GM18909 (cell line): ENCODE data around the gene ST8SIA5.

Source experiments
- ATAC-seq: cut with Tn5 transposase; IDR thresholded peaks from one replicate; pipeline ENCODE4 v1.9.1; 2021; ENCODE audit warnings: mild to moderate bottlenecking; ENCODE audit not compliant: unreplicated experiment, poor library complexity

ST8SIA5 gene

DNA sequence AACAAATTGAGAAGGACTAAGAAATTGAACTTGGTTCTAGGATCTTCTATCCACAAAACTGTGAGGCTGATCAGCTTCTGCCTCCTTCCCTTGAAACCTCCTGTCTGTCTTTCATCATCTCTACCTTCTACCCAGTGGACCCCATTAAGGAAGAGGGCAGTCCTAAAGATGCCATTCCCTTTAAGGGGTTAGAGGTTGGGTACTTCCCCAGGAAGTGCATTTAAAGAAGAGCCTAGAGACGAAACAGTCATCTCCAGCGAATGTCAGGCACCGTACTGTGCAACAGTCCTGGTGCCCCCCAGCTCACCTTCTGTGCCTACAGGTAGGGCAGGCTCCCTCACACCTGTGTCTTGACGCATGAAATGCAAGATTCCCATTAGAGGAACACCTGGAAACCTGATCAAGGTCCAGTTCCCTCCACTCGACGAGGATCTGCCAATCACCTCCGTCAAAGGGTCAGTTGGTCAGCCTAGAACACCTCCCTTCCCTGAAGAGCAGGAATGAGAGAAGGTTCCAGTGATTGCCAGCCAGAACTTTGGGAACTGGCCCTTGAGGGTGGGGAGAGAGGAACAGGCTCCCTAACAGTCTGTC lies 120.7 kb downstream of the ST8SIA5 start:
- ATAC-seq, result no peak

DNA sequence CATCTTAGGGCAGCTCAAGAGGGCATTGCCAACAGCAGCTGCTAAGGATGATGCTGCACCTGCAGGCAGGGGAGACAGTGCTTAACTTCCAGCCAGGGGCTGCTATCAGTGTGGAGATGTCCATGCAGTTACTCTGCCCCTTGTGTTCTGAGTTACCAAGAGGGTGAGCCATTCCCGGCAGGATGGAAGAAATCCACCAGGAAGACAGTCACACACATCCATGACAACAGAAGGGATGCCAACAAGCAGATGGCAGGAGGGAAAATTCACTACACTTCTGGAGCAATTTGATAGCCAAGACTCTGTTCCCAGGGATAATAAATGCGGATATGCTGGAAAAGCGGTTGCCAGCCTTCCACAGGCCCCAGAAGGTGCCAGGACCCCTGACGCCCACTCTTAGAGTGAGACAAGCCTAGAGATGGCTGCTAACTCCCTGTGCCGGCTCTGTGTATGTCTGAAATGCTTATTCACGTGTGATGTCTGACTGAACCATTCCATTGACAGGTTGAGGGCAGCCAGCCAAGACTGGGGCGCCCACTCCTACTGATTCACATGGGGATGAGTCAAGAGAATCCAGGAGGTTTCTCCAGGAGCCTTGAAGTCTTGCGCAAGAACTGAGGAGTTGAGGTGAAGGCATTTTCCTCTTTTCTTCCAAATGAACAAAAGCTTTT lies 124.3 kb downstream of the ST8SIA5 start:
- ATAC-seq, result no peak

- ATAC-seq, result no peak
Observed at GRCh38 chr18:46630991-46631390, 125.9 kb downstream of the ST8SIA5 start.

DNA sequence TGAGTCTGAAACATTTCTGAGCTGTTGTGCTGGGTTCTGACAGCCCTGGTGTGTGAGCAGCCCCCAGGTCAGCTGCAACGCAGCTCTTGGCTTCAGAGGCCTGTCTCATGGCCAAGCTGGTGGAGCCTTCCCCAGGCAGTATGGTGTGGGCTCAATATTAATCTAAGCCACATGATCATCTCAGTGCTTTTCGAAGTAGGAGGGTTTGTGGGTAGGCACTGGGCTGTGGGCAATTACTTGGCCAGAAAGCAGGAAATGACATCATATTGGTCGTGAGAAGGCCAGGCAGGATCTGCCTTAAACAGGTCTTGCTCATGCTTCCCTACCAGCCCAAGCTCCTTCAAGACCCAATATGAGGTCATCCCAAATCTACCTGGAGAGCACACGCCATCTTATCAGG lies 126.7 kb downstream of the ST8SIA5 start:
- ATAC-seq, result no peak

- ATAC-seq, result no peak
Observed at GRCh38 chr18:46629361-46629760, 127.5 kb downstream of the ST8SIA5 start.

GRCh38 chr18:46628206-46628605 lies 128.6 kb downstream of the ST8SIA5 start:
- no peak for ATAC-seq

DNA sequence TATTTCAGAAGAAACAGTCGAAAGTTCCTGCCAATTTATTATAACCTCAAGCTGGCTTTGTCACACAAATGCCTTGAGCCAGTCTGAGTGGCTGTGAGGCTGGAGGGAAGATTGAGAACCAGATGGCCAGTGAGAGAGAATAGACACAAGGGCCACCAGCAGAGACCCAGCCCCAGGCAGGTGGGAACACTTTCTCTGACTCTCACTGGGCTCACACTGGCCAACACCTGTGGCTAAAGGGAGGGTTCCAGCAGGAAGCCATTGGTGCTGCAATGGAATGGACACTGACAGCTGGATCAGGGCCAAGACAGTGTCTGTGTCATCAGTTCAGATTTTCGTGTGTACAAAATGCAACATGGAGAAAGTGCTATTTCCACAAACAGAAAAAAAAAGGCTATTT lies 129.7 kb downstream of the ST8SIA5 start:
- ATAC-seq, result no peak

DNA sequence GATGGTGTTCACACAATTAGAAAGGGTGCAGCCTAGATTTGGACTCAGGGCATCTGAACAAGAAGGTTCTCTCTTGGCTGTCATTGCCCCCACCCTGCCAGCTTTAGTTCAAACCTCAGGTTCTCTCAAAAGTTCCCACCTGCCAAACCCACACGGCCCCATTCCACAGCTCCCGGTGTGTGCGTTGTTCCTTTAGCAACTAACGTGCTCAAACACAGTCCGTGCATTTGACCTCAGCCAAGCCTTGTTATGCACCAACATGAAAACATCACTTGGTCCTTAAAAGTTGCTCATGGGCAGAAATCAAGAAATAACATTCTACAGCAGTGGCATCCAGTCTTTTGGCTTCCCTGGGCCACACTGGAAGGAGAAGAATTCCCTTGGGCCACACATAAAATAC lies 131.8 kb downstream of the ST8SIA5 start:
- no peak for ATAC-seq

- ATAC-seq, result no peak
Observed at GRCh38 chr18:46624127-46624526, 132.7 kb downstream of the ST8SIA5 start.

DNA sequence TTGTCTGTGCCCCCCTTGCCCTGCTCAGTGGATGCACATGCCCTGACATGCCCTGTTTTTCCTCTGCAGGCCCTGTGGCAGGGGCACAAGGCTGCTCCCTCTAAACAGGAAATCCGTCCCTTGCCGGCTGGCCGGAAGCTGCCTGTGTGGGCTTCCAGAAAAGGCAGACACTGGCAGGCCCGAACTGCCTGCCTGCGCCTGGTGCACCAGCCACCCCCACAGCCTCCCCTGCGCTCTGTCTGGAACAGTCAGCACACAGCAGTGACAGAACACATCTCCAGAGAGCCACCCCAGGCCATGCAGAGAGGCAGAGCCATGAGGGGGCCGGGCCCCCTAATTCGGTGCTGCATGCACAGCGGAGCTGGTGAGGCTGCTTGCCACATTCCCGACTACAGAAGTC lies 133.3 kb downstream of the ST8SIA5 start:
- peak; percentile 62 for ATAC-seq

- ATAC-seq, result peak; percentile 30
Observed at GRCh38 chr18:46622999-46623398, 133.9 kb downstream of the ST8SIA5 start.

- ATAC-seq, result no peak
Observed at GRCh38 chr18:46622451-46622850, 134.4 kb downstream of the ST8SIA5 start.

- no peak for ATAC-seq
Observed at GRCh38 chr18:46621871-46622270, 135.0 kb downstream of the ST8SIA5 start.

- ATAC-seq, result no peak
Observed at GRCh38 chr18:46621111-46621766, 135.6 kb downstream of the ST8SIA5 start.

DNA sequence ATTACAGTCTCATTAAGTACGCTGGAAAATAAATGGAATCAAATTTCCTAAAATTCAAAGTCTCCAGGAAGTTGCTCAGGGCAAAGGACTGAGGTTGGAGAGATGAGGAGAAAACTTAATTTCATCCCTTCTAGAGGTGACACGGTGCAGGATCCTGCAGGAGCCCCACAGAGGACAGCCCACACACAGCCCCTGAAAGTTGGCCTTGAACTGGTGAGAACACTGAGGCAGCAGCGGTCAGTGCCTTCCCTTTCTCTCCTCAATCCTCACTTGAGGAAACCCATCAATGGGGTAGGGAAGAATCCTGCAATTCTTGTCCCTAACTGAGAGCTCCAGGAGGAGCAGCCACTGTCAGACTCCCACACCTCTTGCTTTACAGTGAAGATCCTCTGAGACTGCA lies 137.3 kb downstream of the ST8SIA5 start:
- ATAC-seq, result no peak
